ENCODE data around the gene TTLL4. TPM values are rescaled to one million over a fixed set of nuclear protein-coding genes. Genes with fewer than 3 reads are reported as not detected.
A peak's percentile ranks its signal among the peaks of the same experiment; 100 is the strongest.
"Not testable (repeated sequence)": the region's sequence is repeated elsewhere in the genome, so short reads cannot be mapped to it uniquely, and the experiment has no call there.

The TTLL4 gene
- total RNA-seq, 1 donor from 2014 or later = 36.0 TPM

DNA sequence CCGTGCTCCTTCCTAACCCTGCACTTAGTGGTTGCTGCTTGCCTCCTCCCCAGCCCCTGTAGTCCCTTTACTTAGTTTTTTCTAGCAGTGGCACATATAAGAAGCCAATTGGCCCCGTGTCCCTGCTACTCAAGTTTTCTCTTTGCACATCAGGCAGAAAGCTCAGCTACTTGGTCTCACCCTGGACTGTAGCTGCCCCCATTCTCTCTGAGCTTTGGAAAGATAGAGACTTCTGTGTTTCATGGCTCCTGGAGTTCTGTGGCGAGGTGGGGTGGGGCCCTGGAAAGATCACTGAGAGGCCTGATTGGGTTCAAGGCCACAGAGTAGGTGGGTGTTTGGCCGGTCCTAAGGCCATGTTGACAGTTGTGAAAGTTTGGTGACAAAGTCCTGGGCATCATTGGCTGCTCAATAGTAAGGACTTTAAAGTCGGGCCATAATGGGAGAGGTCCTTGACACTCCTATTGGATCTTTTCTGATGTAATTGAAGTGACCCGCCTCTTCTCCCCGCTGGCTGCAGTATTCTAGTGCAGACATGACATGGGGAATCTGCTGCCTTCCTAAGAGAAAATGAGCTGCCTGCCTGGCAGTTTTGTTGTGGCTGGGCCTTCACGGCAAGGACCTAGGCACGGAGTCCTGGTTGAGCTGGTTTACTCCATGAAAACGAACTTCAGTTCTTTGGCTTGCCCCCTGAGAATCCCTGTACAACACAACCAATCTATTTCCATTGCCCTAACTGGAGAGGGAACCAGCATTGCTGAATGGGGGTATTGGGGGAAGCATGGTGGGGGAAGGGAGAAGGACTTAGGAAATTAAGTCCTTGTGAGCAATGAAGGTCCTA lies 45.2 kb downstream of the TTLL4 start:
- intact Hi-C loops (cut with micrococcal nuclease) = no loop called here
- TF ChIP-seq CTCF (IDR thresholded peaks at IDR 0.05) = no peak
- POLR2A ChIA-PET = no interaction called here
- peaks cover 54% of the 10 kb centered on the region for H3K36me3 Mint-ChIP-seq (ENCODE audit: low read depth)
- no peak for ATAC-seq (ENCODE audit: low read depth)
- CTCF ChIA-PET = no interaction called here
- no peaks in the 10 kb centered on the region for H3K4me1 Mint-ChIP-seq
- DNase-seq = no peak
- H3K27ac Mint-ChIP-seq = no peak overlapping the region
- H3K27me3 Mint-ChIP-seq = no peaks in the 10 kb centered on the region
- H3K9me3 Mint-ChIP-seq = no peaks in the 10 kb centered on the region
- H3K4me3 Mint-ChIP-seq = no peak overlapping the region

DNA sequence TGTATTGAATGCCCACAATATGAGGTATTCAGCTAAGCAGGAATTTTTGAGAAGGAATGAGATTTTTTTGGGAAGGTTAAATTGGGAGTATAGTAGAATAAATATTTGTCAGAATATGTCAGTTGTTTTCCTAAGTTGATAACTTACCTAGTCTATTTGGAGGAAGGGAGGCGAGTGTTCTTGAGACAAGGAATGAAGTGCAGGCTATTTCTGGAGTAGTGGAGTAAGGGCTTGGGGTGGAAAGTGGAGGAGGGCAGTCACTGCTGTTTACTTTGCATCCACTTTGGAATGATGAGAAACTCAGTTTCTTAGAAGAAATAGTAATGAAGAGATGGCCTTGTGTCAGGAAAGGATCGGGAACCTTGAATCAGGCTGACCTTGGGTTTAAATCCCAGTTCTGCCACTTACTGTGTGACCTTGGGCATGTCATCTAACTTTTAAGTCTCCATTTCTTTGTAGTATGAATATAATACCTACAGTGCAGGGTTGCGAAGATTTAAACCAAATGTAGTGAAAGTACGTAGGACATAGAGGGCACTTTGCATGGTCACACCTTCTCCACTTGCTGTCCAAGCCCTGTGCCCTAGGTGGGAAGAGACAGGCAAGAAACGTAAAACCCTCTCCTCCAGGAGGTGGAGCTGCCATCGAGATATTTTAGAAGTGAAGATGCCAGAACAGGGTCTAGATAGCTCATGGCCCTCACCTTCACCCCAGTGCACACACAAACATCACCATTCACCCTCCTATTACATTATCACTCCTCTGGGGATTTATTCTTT lies 46.2 kb downstream of the TTLL4 start:
- ATAC-seq (ENCODE audit: low read depth) (no peak), DNase-seq (no peak)
- intact Hi-C loops (cut with micrococcal nuclease) = no loop called here
- Mint-ChIP-seq H3K27me3 (no peaks in the 10 kb centered on the region), H3K36me3 (ENCODE audit: low read depth) (peaks cover 45% of the 10 kb centered on the region), H3K4me1 (no peaks in the 10 kb centered on the region), H3K27ac (peak overlapping the region; percentile 43), H3K4me3 (no peak overlapping the region), H3K9me3 (no peaks in the 10 kb centered on the region)
- ChIA-PET POLR2A (no interaction called here), CTCF (no interaction called here)
- no peak for TF ChIP-seq CTCF (IDR thresholded peaks at IDR 0.05)

GRCh38 chr2:218761795-218762194 lies 51.2 kb downstream of the TTLL4 start:
- H3K4me3 Mint-ChIP-seq = no peak overlapping the region
- DNase-seq (no peak), ATAC-seq (ENCODE audit: low read depth) (no peak)
- no peak for TF ChIP-seq CTCF (IDR thresholded peaks at IDR 0.05)
- CTCF ChIA-PET = no interaction called here
- POLR2A ChIA-PET = no interaction called here
- no peak overlapping the region for H3K27ac Mint-ChIP-seq
- intact Hi-C loops (cut with micrococcal nuclease) = no loop called here
- H3K27me3 Mint-ChIP-seq = no peaks in the 10 kb centered on the region
- H3K4me1 Mint-ChIP-seq = no peaks in the 10 kb centered on the region
- no peaks in the 10 kb centered on the region for H3K36me3 Mint-ChIP-seq (ENCODE audit: low read depth)
- H3K9me3 Mint-ChIP-seq = no peaks in the 10 kb centered on the region

GRCh38 chr2:218772759-218773158 lies 62.1 kb downstream of the TTLL4 start:
- H3K4me1 Mint-ChIP-seq; ATAC-seq (ENCODE audit: low read depth); H3K27ac Mint-ChIP-seq; H3K36me3 Mint-ChIP-seq (ENCODE audit: low read depth); POLR2A ChIA-PET; intact Hi-C loops (cut with micrococcal nuclease); H3K4me3 Mint-ChIP-seq; CTCF ChIA-PET; DNase-seq; H3K27me3 Mint-ChIP-seq: not testable (repeated sequence)
- peaks cover 12% of the 10 kb centered on the region for H3K9me3 Mint-ChIP-seq

DNA sequence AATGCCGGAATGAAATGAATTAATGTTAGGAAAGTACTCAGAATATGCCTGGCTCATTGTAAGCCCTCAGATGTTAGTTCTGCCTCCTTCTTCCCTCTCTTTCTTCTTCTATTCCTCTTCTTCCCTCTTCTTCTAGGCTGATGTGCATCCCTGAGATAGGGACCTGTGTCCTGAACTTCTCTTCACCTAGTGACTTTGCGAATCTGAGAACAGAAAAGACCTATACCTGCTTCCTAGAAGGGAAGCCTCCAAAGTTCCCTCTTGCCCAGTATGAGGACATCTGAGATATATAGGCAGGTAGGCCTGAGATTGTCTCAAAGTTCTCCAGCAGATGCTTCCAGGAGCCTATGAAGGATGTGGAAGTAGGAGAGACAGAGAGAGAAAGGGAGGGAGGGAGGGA lies 63.2 kb downstream of the TTLL4 start:
- CTCF ChIA-PET = no interaction called here
- DNase-seq (no peak), ATAC-seq (ENCODE audit: low read depth) (no peak)
- H3K9me3 Mint-ChIP-seq = peaks cover 15% of the 10 kb centered on the region
- peaks cover 7% of the 10 kb centered on the region for H3K36me3 Mint-ChIP-seq (ENCODE audit: low read depth)
- no peaks in the 10 kb centered on the region for H3K4me1 Mint-ChIP-seq
- TF ChIP-seq CTCF (IDR thresholded peaks at IDR 0.05) = no peak
- POLR2A ChIA-PET = no interaction called here
- H3K27ac Mint-ChIP-seq = no peak overlapping the region
- H3K4me3 Mint-ChIP-seq = no peak overlapping the region
- intact Hi-C loops (cut with micrococcal nuclease) = no loop called here
- H3K27me3 Mint-ChIP-seq = peaks cover 2% of the 10 kb centered on the region

Data from activated B cell treated with CpG ODN at 0.5 μM for 24 hours (primary cell).